Activated CD4-positive, alpha-beta T cell treated with anti-CD3 and anti-CD28 coated beads, Interleukin-2, amount 50 U/mL, for 4 hours (primary cell): ENCODE data around the gene FOXK1.
"Not testable (repeated sequence)": the region's sequence is repeated elsewhere in the genome, so short reads cannot be mapped to it uniquely, and the experiment has no call there.

ENCODE experiments used
- DNase-seq, 2 experiments: peaks; one replicate each; pipeline ENCODE4 v3.0.0-alpha.2; 2020

Gene FOXK1

GRCh38 chr7:4787947-4788626 is 106.0 kb downstream of the FOXK1 start:
- no peak for DNase-seq

- DNase-seq, result no peak
Observed at GRCh38 chr7:4788627-4789189, 106.6 kb downstream of the FOXK1 start.

DNA sequence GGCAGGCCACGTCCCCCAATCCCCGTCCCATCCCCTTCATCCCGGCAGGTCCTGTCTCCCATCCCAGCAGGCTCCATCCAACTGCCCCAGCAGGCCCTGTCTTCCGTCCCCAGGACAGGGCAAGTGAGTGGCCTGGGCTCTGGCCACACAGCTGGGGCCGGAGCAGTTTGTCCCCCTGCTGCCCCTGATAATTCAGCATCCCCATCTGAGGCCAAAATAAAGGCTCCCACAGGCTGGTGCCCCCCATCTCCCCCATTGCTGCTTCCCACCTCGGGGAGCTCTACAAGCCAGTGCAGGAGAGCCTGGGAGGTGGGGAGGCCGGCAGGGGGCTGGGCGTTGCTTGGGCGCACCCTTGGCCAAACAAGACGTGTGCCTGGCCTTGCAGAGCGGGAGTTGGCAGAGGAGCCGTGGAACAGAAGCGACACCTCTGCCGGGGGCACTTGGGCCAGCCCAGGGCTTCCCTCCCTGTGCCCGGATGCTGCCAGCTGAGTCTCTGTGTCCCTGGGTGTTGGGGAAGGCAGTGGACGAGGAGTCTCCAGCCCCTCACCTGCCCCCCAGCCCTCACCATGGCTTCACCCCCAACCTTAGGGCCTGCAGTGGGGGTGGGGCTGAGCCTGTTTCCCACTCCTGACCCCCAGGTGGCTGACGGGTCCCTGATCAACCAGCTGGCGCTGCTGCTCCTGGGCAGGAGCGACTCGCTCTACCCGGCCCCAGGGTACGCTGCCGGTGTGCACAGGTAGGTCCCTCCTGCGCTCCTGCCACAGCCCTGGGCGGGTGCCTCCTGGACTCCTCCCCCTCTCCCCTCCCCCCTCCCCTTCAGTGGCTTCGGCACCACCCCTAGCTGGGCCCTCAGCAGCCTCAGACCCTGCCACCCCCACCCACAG is 107.3 kb downstream of the FOXK1 start:
- no peak for DNase-seq

- no peak for DNase-seq
Observed at GRCh38 chr7:4790078-4790465, 108.0 kb downstream of the FOXK1 start.

GRCh38 chr7:4790516-4790991 is 108.5 kb downstream of the FOXK1 start:
- DNase-seq, result no peak

DNA sequence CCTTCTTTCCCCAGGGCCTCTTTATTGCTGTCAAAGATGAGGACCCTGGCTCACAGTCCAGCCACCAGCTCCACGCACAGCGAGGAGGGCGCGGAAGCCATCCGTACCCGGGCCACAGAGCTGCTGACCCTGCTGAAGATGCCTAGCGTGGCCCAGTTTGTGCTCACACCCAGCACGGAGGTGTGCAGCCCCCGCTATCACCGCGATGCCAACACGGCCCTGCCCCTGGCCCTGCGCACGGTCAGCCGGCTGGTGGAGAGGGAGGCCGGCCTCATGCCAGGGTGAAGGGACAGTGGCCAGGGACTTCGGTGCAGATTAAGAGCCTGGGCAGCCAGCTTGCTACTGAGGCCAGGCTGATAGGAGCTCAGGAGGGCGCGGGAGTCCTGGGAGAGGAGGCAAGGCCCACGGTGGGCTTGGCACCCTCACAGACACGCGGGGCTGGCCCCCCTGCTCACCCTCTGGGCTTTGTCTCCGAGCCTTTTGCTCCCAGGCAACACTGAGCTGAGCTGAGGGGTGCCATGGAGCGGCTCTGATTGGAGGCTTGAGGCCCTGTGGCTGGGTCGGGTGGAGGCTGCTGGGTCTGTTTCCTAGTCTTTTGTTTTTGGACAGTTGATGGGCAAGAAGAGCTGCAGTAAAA is 109.1 kb downstream of the FOXK1 start:
- no peak for DNase-seq

DNA sequence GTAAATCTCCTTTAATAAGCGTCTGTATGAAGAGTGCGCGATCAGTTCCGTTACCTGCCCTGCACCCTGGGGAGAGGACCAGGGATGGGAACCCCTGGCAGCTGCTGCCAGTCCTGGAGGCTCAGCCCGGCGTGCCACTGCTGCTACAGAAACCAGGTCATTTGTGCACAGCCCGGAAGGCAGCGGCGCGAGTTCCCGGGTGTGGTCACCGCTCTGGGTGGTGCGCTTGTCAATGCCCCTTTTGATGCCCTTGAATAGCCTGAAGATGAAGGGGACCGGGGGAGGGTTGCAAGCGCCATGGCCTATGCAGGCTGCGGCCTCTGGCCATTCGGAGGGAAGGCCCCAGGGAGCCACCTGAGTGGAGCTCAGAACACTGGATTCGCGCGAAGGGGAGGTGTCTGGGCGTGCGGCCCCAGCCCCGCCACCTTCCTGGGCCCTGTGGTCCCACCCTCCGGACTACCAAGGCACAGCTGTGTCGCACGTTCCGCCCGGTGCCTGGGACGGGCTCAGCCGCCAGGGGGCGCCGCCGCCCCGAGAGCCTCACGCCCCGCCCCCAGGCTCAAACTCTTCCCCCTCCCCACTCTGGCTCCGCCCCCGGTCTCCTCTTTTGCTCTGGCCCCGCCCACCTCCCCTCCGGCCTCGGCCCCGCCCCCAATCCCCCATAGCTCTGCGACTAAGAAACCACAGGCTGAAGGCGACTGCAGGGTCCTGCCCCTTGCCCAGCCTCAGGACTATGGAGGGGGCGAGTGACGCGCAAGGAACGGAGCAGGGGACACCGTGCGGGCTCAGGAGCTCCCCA is 109.8 kb downstream of the FOXK1 start:
- DNase-seq, result peak; percentile 77 to 78

DNA sequence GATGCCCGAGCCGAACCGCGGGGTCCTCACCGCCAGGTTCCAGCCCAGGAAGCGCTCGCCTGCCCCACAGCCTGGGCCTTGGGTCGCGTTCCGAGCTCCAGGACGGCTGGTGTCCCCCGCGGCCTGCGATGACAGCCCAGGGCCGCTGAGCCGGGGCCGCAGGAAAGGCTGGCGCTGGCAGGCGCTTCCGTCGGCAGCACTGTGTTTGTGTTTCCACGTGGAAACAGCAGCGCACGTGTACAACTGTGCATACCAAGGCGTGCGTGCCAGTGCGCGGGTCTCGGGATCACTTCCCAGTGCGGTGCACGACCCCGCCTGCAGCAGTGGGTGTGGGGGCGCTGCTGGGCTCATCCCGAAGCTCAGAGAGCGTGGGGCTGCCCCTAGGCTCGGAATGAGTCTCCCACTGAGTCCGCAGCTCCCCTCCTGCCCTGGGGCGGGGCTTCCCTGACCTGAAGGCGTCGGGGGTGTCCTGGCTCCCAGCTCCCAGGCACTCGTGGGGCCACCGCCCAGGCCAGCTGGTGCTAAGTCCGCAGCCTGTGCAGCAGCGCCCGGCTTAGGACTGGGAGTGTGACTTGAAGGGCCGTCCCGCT is 110.5 kb downstream of the FOXK1 start:
- peak; percentile 8 to 19 for DNase-seq

GRCh38 chr7:4793385-4793993 is 111.4 kb downstream of the FOXK1 start:
- not testable (repeated sequence) for DNase-seq

DNA sequence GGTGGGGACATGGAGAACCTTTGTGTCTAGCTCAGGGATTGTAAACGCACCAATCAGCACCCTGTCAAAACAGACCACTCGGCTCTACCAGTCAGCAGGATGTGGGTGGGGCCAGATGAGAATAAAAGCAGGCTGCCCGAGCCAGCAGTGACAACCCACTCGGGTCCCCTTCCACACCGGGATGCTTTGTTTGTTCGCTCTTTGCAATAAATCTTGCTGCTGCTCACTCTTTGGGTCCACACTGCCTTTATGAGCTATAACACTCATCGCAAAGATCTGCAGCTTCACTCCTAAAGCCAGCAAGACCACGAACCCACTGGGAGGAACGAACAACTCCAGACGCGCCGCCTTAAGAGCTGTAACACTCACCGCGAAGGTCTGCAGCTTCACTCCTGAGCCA is 112.1 kb downstream of the FOXK1 start:
- DNase-seq, result not testable (repeated sequence)

GRCh38 chr7:4794591-4795350 is 112.7 kb downstream of the FOXK1 start:
- DNase-seq, result no peak

- no peak for DNase-seq
Observed at GRCh38 chr7:4796453-4796852, 114.4 kb downstream of the FOXK1 start.

DNA sequence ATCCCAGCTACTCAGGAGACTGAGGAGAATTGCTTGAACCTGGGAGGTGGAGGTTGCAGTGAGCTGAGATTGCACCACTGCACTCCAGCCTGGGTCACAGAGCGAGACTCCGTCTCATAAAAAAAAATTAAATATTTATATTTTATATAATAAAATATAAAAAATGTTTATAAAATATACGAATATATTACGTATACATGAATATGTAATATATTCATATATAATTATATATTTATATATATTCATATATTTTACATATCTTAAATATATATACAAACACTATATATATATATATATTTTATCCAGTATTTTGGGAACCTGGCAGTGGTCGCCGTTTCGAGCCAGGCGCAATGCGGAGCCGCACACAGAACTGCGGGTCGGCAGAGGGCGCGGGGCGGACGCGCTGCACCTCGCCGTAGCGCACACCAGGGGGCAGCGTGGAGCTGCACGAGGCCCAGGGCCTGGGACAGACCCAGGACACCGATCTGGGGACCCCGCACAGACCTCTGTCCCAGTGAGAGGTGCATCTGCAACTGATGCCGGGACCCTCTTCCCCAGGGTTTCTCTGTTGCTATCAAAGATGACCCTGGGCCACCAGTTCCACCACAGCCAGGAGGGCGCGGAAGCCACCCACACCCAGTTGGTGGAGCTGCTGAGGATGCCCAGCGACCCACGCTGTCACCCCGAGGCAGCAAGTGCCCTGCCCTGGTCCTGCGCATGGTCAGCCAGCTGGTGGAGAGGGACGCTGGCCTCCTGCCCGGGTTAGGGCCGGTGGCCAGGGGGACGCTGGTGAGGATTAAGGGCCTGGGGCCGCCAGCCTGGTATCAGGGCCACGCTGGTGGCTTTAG is 116.0 kb downstream of the FOXK1 start:
- DNase-seq, result peak; percentile 39 to 50

DNA sequence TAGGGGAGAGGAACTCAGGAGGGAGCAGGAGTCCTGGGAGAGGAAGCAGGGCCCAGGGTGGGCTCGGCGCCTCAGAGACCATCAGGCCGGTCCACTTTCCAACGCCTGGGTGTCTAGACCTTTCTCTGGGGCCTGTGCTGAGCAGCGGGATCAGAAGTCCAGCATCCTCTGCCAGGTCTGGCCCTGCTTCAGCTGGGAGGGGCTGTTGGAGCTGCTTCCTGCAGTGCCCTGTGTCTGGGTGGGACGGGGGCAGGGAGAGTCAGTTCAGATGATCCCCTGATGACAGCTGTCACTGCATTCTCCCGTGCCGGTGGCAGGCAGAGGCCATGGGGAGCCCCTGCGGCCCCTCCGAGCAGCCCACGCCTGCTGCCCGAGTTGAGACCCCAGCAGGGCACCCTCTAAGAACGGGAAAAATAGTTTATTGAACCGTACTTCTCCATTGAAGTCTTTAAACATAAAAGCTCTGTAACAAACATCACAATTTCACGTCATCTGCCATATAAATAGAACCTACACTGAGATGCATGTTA is 116.7 kb downstream of the FOXK1 start:
- no peak for DNase-seq

DNA sequence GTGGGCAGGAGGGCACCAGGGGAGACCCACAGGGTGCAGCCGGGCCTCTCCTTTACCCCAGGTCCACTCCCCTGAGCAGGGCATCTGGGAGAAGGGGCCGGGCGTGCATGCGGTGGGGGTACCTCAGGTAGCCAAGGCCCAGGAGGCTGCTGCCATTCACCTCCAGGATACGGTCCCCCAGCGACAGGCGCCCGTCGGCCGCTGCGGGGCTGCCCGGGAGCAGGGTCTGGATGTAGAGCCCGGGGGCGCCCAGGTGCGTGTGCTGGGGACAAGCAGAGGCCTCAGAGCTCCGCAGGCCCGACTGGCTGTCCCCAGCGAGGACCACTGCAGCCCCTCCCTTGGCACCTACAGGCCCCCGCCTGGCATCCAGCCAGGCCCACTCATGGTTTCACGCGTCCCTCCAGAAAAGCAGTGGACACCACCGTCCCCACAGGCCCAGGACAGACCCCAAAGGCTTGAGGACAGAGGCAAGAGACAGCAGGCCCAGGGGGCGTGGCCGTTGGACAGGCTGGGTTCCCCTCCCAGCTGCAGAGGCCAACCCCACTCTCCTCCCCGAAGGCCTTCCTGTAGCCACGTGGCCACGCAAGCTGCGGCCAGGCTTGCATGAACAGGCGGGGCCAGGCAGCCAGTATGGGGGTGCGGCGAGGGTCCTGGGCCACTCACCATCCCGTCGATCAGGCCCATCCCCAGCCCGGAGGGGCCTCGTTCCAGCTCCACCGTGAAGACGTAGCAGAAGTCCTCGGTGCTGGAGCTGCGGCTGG is 117.6 kb downstream of the FOXK1 start:
- no peak for DNase-seq

DNA sequence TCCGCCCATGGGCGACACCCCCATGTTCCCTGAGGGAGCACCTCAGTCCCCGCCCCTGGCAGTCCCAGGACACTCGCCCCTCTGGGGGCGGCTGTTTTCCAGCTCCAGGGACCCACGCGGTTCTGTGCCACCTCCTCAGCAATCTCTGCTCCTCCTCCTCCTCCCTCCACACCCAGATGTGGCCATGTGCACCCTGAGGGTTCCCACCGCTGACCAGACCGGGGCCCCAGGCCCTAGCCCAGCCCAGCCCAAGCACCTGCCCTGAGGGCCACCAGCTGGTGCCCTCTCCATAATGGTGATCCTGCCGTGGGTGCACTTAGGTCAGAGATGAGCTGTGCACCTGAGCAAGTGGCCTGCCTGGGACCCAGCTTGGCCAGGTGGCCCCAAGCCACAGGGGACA is 118.4 kb downstream of the FOXK1 start:
- DNase-seq, result no peak

DNA sequence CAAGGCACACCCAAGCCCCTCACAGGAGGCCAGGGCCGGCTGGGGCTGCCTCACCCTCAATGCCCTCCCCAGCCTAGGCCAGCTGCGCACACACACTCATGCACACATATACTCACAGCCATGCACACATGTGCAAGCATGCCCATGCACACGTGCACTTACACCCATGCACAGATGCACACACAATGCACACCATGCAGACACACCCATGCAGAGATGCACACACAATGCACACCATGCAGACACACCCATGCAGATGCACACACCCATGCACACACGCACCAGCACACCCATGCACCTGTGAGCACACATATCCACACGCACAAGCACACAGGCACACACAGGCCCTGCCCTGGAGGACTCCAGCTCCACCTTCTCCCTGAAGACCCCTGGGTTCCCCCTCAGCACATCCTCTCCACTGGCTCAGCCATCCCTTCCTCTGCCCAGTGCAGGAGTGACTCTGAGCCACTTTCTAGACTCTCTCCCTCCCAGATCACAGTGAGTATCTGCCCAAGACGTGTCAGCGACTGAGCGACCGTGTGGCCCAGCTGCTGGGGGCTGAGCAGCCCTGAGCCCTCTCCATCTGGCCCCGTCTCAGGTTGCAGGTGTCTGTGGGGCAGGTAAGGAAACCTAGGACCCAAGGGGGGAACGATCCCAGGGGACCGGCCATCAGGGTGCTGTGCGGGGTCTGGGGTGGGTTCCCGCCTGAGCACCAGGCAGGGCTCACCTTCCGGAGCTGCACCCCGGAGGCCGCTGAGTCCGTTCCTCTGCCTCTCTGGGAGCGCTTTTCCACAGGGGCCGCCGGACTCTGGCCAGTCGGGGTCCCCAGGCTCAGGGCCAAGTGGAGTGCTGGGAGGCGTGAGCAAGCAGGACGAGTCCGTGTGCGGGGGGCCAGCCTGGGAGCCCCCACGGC is 119.1 kb downstream of the FOXK1 start:
- DNase-seq, result no peak

DNA sequence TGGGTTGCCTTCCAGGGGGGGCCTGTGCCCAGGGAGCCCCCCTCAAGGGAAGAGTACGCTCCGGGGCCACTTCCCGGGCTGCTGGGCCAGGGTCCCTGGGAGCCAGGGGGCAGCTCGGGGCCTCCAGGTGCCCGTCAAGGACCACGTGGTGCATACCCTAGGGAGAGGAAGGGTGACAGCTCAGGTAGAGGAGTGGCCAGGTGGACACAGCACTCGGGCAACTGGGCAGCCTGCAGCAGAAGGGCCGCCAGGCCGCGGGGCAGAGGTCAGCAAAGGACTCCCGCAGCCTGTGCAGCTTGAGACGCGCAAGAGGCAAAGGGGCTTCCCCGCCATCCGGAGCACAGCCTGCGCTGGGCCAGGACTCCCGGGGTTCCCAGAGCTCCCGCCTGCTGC is 119.7 kb downstream of the FOXK1 start:
- DNase-seq, result no peak
